Activated CD4-positive, alpha-beta T cell treated with anti-CD3 and anti-CD28 coated beads, Interleukin-2, amount 50 U/mL, for 48 hours (primary cell): ENCODE data around the gene SCAF8.

ENCODE experiments used
- DNase-seq, 2 experiments: peaks; one replicate each; pipeline ENCODE4 v3.0.0-alpha.2; 2020

SCAF8 gene

DNA sequence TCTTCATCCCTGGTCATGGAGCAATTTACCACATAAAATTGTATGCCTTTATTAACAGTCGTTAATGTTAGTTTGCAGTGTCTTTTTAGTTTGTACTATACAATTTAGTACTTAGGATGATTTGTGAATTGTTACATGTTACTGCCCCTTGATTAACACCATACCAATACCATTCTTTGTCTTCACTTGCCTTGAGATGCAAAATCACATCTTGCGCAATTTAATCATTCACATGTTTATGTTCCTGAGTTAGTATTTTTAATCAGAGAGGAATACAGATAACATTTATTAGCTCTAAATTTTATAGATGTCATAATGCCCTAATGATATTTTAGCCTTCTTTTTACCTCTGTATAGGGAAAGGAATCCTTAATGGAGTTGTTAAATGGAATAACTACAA lies 114.1 kb downstream of the SCAF8 start:
- no peak for DNase-seq

DNA sequence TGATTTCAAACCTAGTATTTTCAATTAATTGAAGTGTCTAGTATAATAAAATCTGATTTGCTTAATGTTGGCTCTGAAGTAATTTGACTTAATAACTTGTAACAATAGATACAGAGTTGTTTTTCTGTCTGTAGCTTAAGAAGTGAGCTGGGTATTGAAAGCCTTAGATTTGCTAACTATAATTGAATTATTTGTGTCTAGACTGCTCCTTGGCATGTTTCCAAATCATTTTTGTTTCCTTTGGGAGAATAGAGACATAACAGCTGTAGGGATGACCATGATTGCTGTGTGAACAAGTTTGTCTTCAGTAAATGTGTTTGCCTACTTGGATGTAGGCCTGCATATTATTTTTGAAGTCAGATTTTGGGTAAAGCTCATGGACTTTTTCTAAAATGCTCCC lies 115.4 kb downstream of the SCAF8 start:
- DNase-seq = no peak

DNA sequence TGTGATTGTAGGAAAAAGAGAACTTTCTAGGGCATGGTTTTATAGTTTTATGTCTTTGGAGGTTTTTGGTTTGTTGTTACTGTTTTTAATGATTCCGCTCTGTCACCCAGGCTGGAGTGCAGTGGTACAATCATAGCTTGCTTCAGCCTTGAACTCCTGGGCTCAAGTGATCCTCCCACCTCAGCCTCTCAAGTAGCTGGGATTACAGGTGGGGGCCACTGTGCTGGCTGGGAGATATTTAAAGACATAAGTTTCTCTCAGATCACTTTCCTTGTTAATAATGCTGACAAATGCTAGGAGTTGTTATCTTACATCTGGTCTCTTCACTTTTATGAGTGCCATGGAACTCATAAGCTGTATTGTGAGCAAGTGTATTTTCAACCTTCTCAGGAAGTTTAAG lies 116.3 kb downstream of the SCAF8 start:
- no peak for DNase-seq

DNA sequence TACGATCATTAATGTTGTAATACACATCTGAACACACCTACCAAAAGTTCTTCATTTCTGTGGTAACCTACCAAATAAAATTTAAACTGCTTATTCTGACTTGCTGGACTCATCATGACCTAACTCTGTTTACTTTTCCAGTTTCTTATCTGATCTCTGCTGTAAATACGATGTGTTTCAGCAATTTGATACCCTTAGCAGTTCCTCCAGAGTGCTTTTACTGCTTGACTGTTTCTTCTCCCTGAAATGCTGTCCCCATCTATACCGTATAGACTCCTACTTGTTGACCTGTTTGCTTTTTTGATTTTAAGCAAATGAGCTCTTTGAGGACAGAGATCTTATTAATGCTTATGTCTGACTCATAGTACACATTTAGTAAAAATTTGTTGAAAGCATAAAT lies 119.5 kb downstream of the SCAF8 start:
- no peak for DNase-seq

DNA sequence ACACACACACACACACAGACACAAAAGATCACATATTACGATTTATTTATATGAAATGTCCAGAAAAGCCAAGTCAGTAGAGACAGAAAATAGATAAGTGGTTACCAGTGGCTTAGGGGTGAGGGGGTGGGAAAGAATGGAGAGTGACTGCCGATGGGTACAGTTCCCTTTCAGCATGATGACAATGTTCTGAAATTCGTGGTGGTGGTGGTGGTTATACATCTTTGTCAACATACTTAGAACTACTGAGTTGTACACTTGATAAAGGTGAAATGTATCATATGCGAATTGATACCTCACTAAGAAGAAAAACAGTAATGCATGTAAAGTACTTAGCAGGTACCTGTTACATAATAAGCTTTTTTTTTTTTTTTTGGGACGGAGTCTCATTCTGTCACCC lies 124.3 kb downstream of the SCAF8 start:
- no peak for DNase-seq

DNA sequence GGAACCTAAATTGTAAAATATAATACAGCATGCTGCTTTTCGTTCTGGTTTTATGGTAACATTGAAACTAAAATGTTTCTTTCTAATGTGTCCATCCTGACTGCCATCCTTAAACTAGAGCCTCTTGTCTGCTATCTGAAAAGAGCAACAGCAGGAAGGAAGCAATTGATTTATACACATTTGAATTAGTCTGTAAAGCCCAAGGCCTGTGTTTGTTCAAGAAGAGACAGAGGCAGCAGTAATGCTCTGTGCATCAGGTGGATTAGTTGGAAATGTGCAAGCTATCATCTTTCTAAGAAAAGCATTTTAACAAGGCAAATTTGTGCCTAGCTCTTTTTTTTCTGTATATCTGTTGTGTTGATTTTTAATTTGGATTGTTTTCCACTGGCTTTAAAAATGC lies 128.6 kb downstream of the SCAF8 start:
- DNase-seq = no peak

DNA sequence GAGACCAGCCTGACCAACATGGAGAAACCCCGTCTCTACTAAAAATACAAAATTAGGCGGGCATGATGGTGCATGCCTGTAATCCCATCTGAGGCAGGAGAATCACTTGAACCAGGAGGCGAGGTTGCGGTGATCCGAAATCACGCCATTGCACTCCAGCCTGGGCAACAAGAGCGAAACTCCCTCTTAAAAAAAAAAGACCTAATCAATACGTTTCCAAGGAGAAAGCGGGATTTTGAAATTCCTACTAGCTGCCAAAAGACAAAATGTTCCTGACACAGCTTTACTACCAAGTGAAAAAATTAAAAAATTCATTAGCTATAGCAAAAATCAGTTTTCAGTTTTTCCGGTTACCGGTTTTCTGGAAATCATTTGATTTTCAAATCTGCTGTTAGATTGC lies 129.3 kb downstream of the SCAF8 start:
- no peak for DNase-seq

DNA sequence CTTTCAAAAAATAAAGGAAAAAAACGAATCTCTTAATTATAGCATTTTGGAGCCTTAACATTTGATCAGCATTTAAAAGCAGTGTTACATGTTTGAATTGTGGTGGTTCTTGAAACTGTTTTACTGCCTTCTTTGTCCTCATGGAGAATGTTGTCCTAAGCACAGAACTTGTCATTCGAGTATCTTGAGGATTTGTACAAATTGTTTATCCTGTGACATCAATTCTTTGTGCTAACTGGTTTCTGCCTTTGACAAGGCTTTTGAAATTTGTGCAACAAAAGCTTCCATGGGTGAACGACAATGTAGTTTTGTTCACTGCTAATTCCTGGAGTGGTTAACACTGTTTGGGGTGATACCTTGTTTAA lies 130.8 kb downstream of the SCAF8 start:
- DNase-seq = no peak

DNA sequence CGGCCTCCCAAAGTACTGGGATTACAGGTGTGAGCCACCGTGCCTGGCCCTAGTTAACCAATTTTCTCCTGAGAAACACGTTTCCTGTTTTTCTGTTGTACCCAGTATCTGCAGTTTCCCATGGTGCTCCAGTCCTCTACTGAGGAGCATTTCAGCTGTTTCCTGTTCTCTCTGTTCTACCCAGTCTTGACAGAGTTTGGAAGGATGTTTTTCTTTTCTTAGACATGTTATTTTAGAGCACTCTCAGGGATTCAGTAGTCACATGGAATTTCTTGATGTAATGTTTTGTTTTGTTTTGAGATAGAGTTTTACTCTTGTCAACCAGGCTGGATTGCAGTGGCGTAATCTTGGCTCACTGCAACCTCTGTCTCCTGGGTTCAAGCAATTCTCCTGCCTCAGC lies 132.1 kb downstream of the SCAF8 start:
- DNase-seq = no peak

DNA sequence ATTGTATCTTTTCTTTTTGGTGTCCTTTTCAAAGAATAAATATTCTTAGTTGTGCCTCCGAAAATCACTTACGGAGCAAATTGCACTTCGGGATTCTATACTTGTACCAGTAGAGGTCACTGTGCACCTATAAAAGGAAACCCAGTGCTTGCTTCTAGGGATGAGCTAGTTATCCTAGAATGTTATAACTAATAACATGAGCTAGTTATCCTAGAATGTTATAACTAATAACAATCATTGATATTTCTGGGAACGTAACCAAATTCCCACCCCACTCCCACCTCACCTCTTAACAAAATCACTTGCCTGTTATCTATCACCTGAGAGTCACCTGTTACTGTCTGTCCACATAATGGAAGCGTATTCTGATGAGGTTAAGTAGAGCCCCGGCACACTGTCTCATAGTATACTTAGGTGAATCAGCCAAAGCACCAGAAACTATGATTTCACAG lies 135.0 kb downstream of the SCAF8 start:
- no peak for DNase-seq

DNA sequence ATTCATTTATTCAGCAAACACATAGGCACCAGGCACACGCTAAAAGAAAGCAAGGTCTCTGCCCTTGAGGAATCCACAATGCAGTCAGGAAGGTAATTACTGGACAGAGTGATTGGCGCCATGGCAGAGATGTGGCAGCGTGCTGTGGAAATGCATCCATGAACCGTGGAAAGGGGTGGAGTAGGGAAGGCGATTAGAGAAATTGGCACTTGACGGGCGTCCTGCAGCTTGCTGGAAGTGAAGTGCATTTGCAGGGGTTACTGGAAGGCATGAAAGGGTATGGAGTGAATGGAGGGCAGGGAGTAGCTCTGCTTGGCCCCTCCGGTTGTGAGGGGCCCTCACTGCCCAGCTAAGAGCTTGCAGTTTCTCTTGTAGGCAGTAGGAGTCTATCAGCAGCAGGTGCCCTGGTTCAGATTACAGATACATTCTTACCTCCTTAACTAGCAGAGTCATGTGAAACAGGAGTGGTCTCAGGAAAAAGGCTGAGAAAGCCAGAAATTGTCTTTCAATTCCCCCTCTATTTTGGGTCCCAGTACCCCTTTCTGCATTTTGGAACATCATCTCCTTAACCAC lies 139.4 kb downstream of the SCAF8 start:
- no peak for DNase-seq

DNA sequence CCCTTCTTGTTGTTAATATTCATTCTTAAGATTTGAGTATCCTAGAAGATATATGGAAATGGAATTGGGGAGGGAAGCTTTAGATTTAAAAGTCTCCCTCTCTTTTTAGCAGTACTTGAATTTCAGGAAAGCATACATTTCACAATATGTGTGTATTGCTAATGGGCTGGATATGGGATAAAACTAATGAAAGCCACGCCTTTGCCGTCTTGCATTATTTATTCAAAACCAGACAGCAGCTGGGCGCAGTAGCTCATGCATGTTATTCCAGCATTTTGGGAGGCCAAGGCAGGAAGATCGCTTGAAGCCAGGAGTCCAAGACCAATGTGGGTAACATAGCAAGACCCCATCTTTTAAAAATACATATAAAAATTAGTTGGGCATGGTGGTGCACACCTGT lies 140.3 kb downstream of the SCAF8 start:
- DNase-seq = no peak

DNA sequence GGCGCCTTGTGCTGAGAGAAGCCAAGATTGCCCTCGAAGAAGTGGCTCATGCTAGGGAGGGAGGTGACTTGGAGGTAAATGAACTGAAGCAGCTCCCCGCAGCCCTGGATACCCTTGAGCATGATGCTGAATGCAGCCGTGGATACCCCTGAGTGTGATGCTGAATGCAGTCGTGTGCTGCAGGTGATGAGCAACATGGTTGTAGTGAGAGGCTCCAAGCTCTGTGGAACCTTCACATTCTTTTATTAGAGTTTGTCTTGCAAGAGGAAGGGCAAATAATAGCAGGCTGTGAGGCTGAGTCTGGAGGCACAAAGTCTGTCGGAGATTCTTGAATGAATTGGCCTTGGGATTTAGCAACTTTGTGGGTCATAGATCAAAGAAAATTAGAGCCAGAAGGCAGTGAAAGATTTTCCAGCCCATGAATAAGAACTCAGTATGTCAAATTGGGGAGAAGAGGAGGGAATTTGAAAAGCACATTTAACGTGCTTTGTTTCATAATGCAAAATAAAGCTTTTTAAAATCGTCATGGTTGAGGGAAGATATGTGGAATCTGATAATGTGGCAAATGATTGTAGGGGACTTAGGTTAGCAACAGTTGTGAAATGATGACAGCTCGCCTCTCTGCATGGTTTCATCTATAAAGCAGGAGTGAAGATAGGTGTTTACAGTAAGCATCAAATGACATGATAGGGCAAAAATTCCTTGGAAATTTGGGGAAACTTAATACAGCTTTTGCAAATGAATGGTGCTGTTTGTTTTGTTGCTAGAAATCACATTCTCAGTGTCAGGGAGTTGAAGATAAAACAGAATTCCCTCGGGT lies 141.8 kb downstream of the SCAF8 start:
- DNase-seq = no peak

DNA sequence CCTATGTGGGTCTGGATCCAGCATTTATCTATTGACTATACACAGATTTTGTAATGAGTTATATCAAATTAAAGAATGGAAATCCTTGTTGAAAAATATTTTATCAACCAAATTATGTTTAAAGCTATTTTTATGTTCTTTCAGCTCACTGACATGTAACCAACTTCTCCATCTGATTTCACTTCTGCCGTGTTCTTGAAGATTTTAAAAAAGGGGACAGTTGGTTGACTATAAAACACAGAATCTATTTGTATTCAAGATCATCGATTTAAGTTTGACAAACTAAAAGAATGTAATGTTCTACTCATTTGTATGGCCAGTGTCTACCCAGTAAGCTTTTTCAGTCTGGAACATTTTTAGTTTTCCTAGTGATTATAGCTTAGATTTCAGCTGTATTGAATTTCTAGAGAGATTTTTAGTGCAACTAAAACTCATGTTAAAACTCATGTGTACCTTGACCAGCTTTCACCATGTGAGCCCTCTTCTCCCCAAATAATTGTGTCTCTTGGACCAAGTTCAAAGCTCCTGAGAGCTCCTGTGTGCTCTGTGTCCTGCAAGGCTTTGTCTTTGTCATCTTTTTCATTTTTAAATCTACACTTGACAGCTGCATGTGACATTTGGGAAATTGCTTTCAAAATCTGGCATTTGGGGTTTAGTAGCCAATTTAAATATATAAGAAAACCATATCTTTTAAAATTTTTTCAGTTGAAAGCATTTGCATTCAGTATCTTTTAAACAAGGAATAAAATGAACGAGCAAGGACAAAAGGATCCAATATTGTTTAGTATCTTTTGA lies 143.5 kb downstream of the SCAF8 start:
- no peak for DNase-seq

DNA sequence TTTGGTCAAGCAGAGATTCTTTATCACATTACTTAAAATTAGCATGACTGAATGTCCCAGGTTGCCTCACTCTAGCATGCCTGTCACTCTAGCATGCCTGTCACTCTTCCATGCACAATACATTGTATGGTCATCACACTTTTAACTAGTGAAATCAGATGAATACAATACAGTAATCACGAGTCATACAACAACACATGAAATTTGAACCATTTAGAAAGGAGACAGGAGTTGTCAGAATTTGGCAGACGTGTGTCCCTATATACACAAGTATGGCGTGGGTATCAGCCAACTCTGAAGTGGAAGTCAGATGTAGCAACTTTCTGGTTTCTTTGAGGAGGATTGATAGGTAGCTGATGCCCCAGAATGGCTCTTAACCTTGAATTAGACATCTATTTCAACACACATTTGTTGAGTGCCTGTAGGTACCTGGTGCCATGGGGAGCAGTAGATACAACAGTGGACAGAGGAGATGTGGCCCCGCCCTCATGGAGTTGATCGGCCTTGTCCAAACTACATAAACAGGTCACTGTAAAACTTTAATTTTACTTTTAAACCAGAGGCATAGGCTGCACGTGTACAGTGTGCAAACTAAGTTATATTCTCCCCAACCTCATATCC lies 145.8 kb downstream of the SCAF8 start:
- no peak for DNase-seq

DNA sequence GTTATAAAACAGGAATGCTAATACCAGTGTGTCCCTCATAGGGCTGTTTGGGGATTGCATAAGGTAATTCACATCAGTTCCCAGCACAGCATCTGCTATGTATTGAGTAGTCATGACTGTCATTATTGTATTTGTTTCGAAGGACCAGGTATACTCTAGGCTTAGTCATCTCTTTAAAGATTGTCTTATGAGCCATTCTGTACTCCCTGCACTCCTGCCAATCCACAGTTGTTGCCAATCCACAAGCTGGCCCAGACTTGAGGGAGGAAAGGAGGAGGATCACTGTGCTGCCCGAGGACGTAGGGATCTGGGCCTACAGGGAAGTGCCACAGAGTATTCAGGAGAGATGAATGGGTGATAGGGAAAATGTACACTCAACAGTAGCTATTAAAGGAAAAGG lies 148.9 kb downstream of the SCAF8 start:
- no peak for DNase-seq
